HEK293T (cell line): ENCODE results near the gene TRAF3.
A peak's percentile ranks its signal among the peaks of the same experiment; 100 is the strongest.

ENCODE experiments used
- CTCF ChIA-PET: fragments of 350-600 bp; formaldehyde crosslinking; extraction: SDS; loops from one replicate; lab custom pipeline; 2021; ENCODE audit warnings: antibody characterized with exemption, inconsistent platforms; lab: Yijun Ruan, JAX
- POLR2A ChIA-PET: fragments of 350-600 bp; formaldehyde crosslinking; extraction: SDS; loops from one replicate; lab custom pipeline; 2020; ENCODE audit warnings: antibody characterized with exemption, inconsistent platforms; lab: Yijun Ruan, JAX
- DNase-seq: peaks from one replicate; pipeline ENCODE4 v3.0.0; 2012; ENCODE audit warnings: mixed read lengths; ENCODE audit errors: extremely low spot score
- ARNT ChIP-seq: fragments of 450-650 bp; IDR thresholded peaks from 2 replicates; pipeline ENCODE4 v1.6.1; 2017; ENCODE audit warnings: mild to moderate bottlenecking
- BHLHE40 ChIP-seq: fragments of 450-650 bp; IDR thresholded peaks from 2 replicates; pipeline ENCODE4 v1.6.1; 2016; ENCODE audit warnings: mild to moderate bottlenecking, moderate library complexity, borderline replicate concordance
- CTBP1 ChIP-seq: fragments of 450-650 bp; IDR thresholded peaks from 2 replicates; pipeline ENCODE4 v1.6.1; 2016; ENCODE audit warnings: borderline replicate concordance
- ELF4 ChIP-seq: fragments of 450-650 bp; IDR thresholded peaks from 2 replicates; pipeline ENCODE4 v1.6.1; 2017; ENCODE audit warnings: antibody characterized with exemption
- FOXA1 ChIP-seq: fragments of 450-650 bp; IDR thresholded peaks from 2 replicates; pipeline ENCODE4 v1.6.1; 2016; ENCODE audit warnings: mild to moderate bottlenecking
- FOXK2 ChIP-seq: fragments of 450-650 bp; IDR thresholded peaks from 2 replicates; pipeline ENCODE4 v1.6.1; 2016; ENCODE audit warnings: mild to moderate bottlenecking
- FOXM1 ChIP-seq: fragments of 450-650 bp; IDR thresholded peaks from 2 replicates; pipeline ENCODE4 v1.6.1; 2017; ENCODE audit warnings: mild to moderate bottlenecking, borderline replicate concordance
- HDGF ChIP-seq: fragments of 450-650 bp; IDR thresholded peaks from 2 replicates; pipeline ENCODE4 v1.6.1; 2017; ENCODE audit warnings: antibody characterized with exemption, borderline replicate concordance
- L3MBTL2 ChIP-seq: fragments of 450-650 bp; conservative IDR thresholded peaks from 2 replicates; pipeline ENCODE4 v1.6.1; 2016; ENCODE audit warnings: mild to moderate bottlenecking
- LEF1 ChIP-seq: fragments of 450-650 bp; IDR thresholded peaks from 2 replicates; pipeline ENCODE4 v1.6.1; 2017; ENCODE audit warnings: mild to moderate bottlenecking, borderline replicate concordance
- NFRKB ChIP-seq: fragments of 450-650 bp; IDR thresholded peaks from 2 replicates; pipeline ENCODE4 v1.6.1; 2016; ENCODE audit warnings: mild to moderate bottlenecking, moderate library complexity
- PKNOX1 ChIP-seq: fragments of 450-650 bp; IDR thresholded peaks from 2 replicates; pipeline ENCODE4 v1.6.1; 2016
- SP1 ChIP-seq: fragments of 450-650 bp; IDR thresholded peaks from 2 replicates; pipeline ENCODE4 v1.6.1; 2017
- SUZ12 ChIP-seq: fragments of 450-650 bp; IDR thresholded peaks from 2 replicates; pipeline ENCODE4 v1.6.1; 2016; ENCODE audit warnings: mild to moderate bottlenecking
- TARDBP ChIP-seq: fragments of 450-650 bp; IDR thresholded peaks from 2 replicates; pipeline ENCODE4 v1.6.1; 2016
- ZNF384 ChIP-seq: fragments of 450-650 bp; IDR thresholded peaks from 2 replicates; pipeline ENCODE4 v1.6.1; 2016

The TRAF3 gene

GRCh38 chr14:102918438-102918837 lies 141.2 kb downstream of the TRAF3 start:
- POLR2A ChIA-PET: no interaction called here
- CTCF ChIA-PET: interaction anchor here (0.6 kb wide), 1 partner anchor 73 kb away, joined by 3 read pairs; no protein-coding TSS in a partner anchor
- DNase-seq: no peak
- TF ChIP-seq ELF4: no peak
- TF ChIP-seq PKNOX1: peak; percentile 55
- TF ChIP-seq ARNT: no peak

DNA sequence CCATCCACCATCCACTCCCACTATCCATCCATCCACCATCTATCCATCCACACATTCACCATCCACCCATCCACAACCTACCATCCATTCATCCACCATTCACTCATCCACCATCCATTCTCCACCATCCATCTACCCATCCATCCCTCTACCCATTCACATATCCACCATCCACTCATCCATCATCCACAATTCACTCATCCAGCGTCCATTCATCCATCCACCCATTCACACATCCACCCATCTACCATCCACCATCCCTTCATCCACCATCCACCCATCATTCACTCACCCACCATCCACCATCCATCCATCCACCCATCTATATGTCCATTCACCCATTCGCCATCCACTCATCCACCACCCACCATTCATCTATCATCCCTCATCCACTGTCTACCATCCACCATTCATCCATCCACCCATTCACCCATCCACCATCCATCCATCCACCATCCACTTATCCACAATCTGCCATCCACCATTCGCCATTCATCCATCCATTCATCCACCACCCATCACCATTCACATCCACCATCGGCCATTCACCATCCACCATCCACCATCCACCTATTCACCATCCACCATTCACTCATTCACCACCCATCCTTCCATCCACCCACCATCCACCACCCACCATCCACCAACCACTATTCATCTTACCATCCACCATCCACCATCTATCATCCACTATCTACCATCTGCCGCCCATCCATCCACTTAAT lies 143.2 kb downstream of the TRAF3 start:
- no peak for DNase-seq
- ChIA-PET CTCF (no interaction called here), POLR2A (no interaction called here)
- TF ChIP-seq ZNF384 (no peak), CTBP1 (no peak), ELF4 (no peak), ARNT (no peak), PKNOX1 (no peak), LEF1 (no peak), L3MBTL2 (no peak), FOXM1 (no peak), SUZ12 (no peak), NFRKB (no peak)

DNA sequence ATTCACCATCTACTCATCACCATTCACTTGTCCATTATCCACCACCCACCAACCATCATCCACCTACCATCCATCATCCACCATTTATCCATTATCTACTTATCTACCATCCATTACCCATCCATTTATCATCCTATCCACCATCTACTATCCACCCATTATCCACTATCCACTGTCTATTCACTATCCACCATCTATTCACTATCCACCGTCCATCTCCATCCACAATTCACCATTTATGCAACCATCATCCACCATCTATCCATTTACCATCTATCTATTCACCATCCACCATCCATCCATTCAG lies 143.7 kb downstream of the TRAF3 start:
- ChIA-PET POLR2A (no interaction called here), CTCF (no interaction called here)
- no peak for DNase-seq
- TF ChIP-seq TARDBP: no peak
- TF ChIP-seq L3MBTL2: no peak
- TF ChIP-seq PKNOX1: no peak
- no peak for TF ChIP-seq FOXK2
- TF ChIP-seq NFRKB: no peak
- no peak for TF ChIP-seq LEF1
- TF ChIP-seq ZNF384: no peak
- no peak for TF ChIP-seq ELF4
- no peak for TF ChIP-seq BHLHE40

- DNase-seq: no peak
- TF ChIP-seq FOXA1 (no peak), L3MBTL2 (no peak), SP1 (no peak), FOXM1 (no peak), ELF4 (no peak), LEF1 (no peak), SUZ12 (no peak), TARDBP (no peak), BHLHE40 (no peak), FOXK2 (no peak), HDGF (no peak)
- ChIA-PET POLR2A (no interaction called here), CTCF (no interaction called here)
Measured at GRCh38 chr14:102922490-102923200, 145.4 kb downstream of the TRAF3 start, which contains the start of gene AMN. Gene AMN (plus strand): TSS chr14:102922663. CDS start chr14:102922689, 26 bp downstream.

DNA sequence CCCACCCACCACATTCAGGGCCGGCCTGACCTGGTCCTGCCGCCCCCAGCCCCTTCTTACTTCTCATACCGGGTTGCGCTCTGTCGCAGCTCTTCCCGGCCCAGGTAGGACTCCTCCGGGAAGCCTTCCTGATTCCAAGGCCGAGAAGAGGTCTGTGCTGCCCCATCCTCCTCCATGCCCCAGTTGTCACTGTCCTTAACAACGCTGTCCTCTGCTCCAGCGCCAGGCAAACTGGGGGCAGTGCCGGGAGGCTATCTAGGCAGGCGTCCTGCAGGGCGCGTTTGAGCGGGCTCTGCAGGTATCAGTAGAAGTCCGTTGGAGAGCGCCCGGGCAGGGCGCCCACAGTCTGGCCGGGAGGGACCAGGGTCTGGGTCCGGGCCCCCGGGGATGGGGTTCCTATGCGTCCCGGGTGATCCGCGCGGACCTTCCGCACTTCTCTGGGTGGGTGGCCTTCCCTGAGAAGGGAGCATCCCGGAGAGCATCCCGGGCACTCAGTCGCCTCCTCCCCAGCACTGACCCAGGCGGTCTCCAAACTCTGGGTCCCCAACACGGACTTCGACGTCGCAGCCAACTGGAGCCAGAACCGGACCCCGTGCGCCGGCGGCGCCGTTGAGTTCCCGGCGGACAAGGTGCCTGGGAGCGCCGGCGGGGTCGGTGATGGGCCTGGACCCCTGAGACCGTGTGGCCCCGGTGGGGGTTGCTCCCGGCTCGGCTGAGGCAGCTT lies 146.1 kb downstream of the TRAF3 start:
- POLR2A ChIA-PET: no interaction called here

More for the DNA sequence above, 146.1 kb downstream of the TRAF3 start:
- DNase-seq: no peak
- CTCF ChIA-PET: interaction anchor here (1.9 kb wide), 1 partner anchor 12 kb away, joined by 6 read pairs; no protein-coding TSS in a partner anchor
- TF ChIP-seq FOXM1 (no peak), SUZ12 (no peak), ARNT (no peak), NFRKB (no peak), ELF4 (no peak), PKNOX1 (no peak), FOXK2 (no peak), ZNF384 (no peak), HDGF (no peak), CTBP1 (no peak), BHLHE40 (no peak), FOXA1 (no peak), TARDBP (no peak), SP1 (no peak), L3MBTL2 (no peak), LEF1 (no peak)
